SJCRH30 (cell line): ENCODE measurements around the gene TTLL10. TPM values are rescaled to one million over a fixed set of nuclear protein-coding genes. Genes with fewer than 3 reads are reported as not detected.

Source experiments
- DNase-seq, 2 experiments: peaks; one replicate each; pipeline ENCODE4 v3.0.0-alpha.2; 2015 to 2020
- H3K27ac ChIP-seq: fragments of 250-450 bp; sonication (Bioruptor Pico); 2 replicates; pipeline ENCODE4 v1.5.1; 2020; ENCODE audit warnings: mild to moderate bottlenecking, moderate library complexity
- H3K27me3 ChIP-seq: fragments of 250-450 bp; sonication (Bioruptor Pico); 2 replicates; pipeline ENCODE4 v1.5.1; 2020; ENCODE audit warnings: mild to moderate bottlenecking, moderate library complexity
- H3K36me3 ChIP-seq: fragments of 250-450 bp; sonication (Bioruptor Pico); 2 replicates; pipeline ENCODE4 v1.5.1; 2020; ENCODE audit warnings: mild to moderate bottlenecking, moderate library complexity
- H3K4me1 ChIP-seq: fragments of 250-450 bp; sonication (Bioruptor Pico); 2 replicates; pipeline ENCODE4 v1.5.1; 2020; ENCODE audit warnings: mild to moderate bottlenecking, moderate library complexity
- H3K4me3 ChIP-seq: fragments of 250-450 bp; sonication (Bioruptor Pico); 2 replicates; pipeline ENCODE4 v1.5.1; 2020; ENCODE audit warnings: mild to moderate bottlenecking, moderate library complexity
- H3K9me3 ChIP-seq: fragments of 250-450 bp; sonication (Bioruptor Pico); replicated peaks from 2 replicates; pipeline ENCODE4 v1.5.1; 2020; ENCODE audit warnings: mild to moderate bottlenecking, moderate library complexity
- total RNA-seq: library from RNA; depleted of rRNA; stranded (reverse); fragments of >200 nt; shearing (Covaris generic); gene quantifications from 2 replicates; pipeline ENCODE4 v1.2.3, GENCODE V29; 2014

The TTLL10 gene
- total RNA-seq, 1 experiment from 2014 or later: 0.42 TPM

DNA sequence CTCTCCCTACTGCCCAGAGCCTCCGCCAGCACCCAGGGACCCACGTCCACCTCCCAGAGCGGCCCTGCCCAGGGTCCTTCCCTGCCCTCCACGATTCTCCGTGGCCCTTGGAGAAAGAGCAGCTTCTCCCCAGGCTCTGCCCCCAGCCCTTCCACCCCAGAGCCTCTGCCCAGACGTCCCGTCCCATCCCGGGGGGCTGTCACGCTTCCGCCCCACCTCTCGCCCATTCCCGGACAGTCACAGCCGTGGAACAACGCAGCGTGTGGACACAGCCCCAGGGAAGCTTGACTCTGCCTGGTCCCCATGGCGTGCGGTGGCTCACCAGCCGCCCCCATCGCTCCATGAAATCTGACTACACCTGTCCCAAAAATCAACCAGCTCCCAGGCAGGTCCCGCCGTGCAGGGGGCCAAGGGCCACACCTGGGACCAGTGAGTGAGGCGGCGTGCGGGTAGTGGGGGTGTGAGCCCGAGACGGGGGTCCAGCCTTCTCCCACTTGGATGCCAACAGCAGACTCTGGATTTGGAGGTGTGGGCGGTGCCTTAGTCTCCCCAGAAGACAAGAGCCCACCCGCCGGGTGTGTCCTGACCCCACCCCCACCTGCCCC, 12.5 kb upstream of the TTLL10 start:
- Histone ChIP-seq H3K4me3 (no peak overlapping the region), H3K36me3 (no peaks in the 10 kb centered on the region), H3K27me3 (peaks cover 31% of the 10 kb centered on the region), H3K27ac (no peak overlapping the region), H3K4me1 (peaks cover 33% of the 10 kb centered on the region), H3K9me3 (no peaks in the 10 kb centered on the region)
- DNase-seq: no peak

DNA sequence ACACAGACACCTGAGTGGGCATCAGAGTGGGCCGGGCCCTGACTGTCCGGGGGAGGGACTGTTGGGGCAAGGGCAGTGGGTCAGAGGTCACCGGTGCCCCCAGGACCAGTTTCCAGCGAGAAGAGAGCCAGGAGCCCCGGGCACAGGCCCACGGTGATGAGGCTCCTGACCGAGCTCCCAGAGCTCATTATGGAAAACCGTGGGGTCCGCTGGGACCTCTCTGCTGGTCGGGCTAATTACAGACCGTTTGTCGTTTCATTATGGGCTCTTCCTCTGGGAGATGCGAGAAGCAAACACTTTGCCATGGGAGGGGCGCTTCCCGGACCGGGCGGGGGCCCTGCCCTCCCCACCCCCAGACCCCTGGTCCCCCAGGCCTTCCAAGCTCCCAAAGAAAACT, 12.0 kb upstream of the TTLL10 start:
- no peak overlapping the region for H3K4me3 ChIP-seq
- no peaks in the 10 kb centered on the region for H3K36me3 ChIP-seq
- H3K9me3 ChIP-seq: no peaks in the 10 kb centered on the region
- peaks cover 33% of the 10 kb centered on the region for H3K4me1 ChIP-seq
- H3K27ac ChIP-seq: no peak overlapping the region
- H3K27me3 ChIP-seq: peaks cover 33% of the 10 kb centered on the region
- no peak for DNase-seq

DNA sequence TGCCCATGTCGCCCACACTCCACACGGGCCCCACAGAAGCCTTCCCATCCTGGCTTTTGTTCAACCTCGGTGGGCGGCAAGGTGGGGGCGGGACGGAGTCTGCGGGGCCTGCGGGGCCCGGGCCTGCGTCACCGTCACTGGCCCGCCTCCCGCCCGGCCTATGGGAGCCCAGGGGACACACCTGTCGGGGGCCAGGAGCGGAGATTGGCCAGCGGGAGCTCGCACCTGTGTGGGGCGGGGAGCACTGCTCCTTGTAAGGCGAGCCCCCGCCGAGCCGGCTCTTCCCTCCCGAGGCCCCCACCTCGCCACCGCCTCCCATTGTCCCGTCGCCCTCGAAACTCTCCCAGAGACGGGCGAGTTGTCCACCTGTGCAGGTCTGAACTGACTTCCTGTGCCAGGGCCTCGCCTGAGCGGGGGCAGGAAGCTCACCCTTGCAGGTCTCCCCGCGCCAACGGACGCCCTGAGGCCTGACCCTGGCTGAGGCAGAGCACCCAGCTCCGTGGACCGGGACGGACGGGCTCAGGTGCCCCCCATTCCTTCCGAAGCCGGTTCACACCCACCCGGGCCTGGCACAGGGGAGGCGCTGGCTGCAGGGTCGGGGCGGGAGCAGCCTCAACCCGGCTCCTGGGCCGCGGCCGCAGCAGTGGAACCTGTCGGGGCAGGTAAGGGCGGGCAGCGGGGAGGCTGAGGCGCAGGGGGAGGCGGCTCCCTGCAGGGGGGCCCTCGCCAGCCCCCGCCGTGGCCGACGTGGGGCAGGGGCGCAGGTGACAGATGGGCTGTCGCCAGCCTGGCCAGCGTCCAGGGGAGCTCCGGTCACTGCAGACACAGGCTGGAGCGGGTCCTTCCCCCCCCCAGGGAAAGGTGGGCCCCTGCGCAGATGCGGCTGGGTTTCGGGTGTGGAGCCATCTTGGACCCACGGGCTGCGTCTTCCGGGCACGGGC, 10.8 kb upstream of the TTLL10 start:
- Histone ChIP-seq H3K27ac (no peak overlapping the region), H3K9me3 (no peaks in the 10 kb centered on the region), H3K4me1 (peaks cover 33% of the 10 kb centered on the region), H3K36me3 (no peaks in the 10 kb centered on the region), H3K27me3 (peaks cover 44% of the 10 kb centered on the region), H3K4me3 (no peak overlapping the region)
- DNase-seq: no peak

DNA sequence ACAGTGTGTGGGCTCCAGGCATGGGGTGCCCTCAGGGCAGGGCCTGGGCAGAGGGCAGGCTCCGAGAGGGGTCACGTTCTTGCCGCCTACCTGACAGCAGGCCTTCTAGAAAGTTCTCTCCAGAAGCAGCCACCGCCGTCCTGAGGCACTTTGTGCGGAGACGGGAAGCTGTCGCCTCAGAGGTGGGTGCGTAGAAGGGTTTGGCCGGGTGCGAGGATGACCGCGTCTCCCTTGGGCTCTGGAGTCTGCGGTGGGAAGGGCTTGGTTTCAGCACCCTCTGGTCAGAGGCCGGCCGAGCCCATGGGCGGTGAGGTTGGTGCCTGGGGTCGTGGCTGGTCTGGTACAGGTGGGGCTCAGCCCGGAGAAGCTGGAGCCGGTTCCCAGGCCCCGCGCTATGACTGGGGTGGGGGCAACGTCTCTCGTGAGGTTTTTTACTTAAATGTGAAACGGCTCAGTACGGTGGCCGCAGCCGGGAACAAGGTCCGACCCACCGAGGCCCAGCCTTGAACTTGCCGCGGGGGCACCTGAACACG, 10.1 kb upstream of the TTLL10 start:
- Histone ChIP-seq H3K27ac (no peak overlapping the region), H3K4me3 (no peak overlapping the region), H3K4me1 (peaks cover 30% of the 10 kb centered on the region), H3K36me3 (no peaks in the 10 kb centered on the region), H3K27me3 (peaks cover 51% of the 10 kb centered on the region), H3K9me3 (no peaks in the 10 kb centered on the region)
- DNase-seq: no peak

DNA sequence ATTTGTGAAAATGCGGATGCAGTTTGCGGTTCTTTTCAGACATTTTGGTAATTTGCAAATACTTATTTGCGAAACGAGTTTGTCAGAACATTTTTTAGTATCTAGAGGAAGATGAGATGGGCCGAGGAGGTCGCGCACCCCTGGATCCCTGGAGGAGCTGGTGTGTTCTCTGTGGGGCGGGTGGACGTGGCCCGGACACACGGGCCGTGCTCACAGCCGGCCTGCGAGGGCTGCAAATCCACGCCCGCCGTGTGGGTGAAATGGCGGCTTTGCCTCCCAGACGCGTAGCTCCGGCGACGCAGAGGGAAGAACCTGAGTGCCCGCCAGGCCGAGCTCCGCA, 9.3 kb upstream of the TTLL10 start:
- Histone ChIP-seq H3K27me3 (peaks cover 58% of the 10 kb centered on the region), H3K9me3 (no peaks in the 10 kb centered on the region), H3K4me1 (peaks cover 22% of the 10 kb centered on the region), H3K27ac (no peak overlapping the region), H3K4me3 (no peak overlapping the region), H3K36me3 (no peaks in the 10 kb centered on the region)
- no peak for DNase-seq

DNA sequence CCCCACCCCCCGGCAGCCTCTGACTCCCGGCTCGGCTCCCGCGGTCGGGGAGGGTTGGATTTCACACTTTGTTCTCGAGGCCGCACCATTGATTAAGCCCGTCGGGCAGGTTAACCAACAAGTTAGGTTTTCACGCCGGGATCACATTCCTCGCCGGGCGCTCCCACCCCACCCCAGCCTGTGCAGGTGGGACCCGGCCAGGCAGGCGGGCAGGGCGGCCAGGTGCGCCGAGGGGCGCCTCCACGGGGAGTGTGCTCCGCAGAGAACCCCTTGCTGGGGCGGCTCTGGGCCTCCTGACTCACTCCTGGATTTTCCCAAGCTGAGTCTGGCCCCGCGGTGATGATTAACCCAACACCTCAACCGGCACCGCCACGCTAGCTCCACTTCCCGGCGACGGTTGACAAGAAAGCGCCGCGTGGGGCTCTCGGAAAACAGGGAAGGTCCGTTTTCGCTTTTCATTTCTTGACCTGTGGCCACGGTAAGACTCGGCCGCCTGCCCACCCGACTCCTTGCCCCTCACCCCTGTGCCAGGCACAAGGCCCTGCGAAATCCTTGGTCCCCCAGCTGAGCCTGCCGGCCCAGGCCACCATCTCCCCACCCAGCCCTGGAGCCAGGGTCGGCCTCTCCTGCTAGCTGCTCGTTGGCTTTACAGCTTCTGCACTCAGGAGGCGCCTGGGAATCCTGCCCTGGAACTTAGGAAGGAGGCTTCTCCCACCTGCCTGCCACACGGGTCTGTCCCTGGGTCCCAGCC, 8.8 kb upstream of the TTLL10 start:
- Histone ChIP-seq H3K36me3 (no peaks in the 10 kb centered on the region), H3K27me3 (peaks cover 63% of the 10 kb centered on the region), H3K9me3 (no peaks in the 10 kb centered on the region), H3K4me3 (no peak overlapping the region), H3K27ac (no peak overlapping the region), H3K4me1 (peaks cover 17% of the 10 kb centered on the region)
- DNase-seq: no peak

DNA sequence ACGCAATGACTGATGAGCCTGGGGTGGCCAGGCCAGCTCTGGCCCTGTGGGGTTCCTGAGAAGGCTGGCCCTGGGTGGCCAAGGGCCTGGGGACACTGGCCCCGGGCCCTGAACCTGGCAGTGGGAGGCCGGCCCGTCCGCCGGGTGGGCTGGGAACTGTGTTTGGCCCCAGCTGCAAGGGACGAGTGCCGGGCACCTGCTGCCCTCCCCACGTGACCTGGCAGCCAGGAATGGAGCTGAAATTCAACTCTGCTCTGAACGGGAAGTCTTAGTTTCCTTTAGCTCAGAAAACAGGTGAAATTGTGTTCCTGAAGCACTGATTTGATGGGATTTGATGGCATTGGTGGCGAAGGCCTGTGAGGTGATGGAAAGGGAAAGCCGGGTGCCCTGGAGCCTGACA, 8.2 kb upstream of the TTLL10 start:
- DNase-seq: no peak
- Histone ChIP-seq H3K27ac (no peak overlapping the region), H3K9me3 (no peaks in the 10 kb centered on the region), H3K4me1 (peaks cover 13% of the 10 kb centered on the region), H3K27me3 (peaks cover 70% of the 10 kb centered on the region), H3K4me3 (no peak overlapping the region), H3K36me3 (no peaks in the 10 kb centered on the region)

DNA sequence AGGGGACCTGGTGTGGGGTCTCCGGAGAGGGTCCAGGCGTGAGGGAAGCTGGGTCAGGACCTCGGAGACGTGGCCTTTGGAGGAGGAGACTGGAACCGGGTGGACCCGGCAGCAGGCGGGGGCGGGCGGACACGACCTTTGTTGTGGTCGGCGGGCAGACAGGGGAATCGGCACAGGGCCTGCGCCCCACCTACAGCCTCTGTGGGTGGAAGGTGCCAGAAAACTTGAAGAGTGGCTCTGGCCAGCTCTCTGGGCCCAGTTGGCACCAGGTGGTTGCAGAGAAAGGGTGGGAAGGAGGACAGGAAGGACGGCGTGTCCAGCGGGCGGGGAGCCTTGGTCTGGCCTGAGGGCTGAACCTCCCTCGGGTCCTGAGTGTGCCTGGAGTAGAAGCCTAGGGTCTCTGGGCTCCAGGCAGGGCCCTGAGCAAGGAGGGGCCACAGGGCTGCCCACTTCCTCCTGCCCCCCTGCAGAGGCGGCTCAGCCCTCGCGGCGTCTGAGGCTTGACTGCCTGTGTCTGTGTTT, 7.7 kb upstream of the TTLL10 start:
- no peaks in the 10 kb centered on the region for H3K36me3 ChIP-seq
- no peaks in the 10 kb centered on the region for H3K9me3 ChIP-seq
- H3K27ac ChIP-seq: no peak overlapping the region
- no peak for DNase-seq
- peaks cover 13% of the 10 kb centered on the region for H3K4me1 ChIP-seq
- no peak overlapping the region for H3K4me3 ChIP-seq
- peaks cover 74% of the 10 kb centered on the region for H3K27me3 ChIP-seq

DNA sequence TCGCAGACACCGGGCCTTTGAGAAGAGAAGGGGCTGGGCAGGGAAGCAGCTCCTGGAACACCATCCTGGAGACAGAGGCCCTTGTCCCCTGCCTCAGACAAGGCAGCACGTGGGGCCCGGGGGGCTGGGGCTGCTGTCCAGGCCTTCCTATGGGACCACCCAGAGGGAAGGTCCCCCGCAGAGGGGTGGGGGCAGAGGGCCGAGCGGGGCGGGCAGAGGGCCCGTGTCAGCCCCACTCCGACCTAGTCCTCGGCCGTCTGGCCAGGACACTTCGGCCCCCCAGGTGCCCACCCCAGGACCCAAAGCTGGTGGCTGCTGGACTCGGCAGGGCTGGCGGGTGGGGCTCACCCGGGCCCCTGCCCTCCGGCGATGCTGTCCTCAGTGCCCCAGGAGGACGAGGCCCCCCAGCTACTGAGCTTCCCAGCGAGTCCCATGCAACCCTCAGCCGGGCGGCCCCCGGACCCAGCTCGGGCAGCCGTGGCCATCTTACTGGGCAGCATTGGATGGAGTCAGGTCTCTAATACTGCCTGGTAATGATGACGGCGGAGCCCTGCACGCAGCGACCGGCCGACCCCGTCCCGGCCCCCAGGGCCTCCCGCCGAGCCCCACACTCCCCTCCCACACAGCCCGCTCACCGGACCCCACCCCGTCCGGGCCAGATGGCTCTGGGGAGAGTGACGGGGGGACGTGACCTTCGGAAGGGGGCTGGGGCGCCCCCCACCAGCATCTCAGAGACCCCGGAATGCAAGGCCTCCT, 6.9 kb upstream of the TTLL10 start:
- Histone ChIP-seq H3K4me1 (peaks cover 11% of the 10 kb centered on the region), H3K36me3 (no peaks in the 10 kb centered on the region), H3K4me3 (no peak overlapping the region), H3K27me3 (peaks cover 78% of the 10 kb centered on the region), H3K9me3 (no peaks in the 10 kb centered on the region), H3K27ac (no peak overlapping the region)
- no peak for DNase-seq

DNA sequence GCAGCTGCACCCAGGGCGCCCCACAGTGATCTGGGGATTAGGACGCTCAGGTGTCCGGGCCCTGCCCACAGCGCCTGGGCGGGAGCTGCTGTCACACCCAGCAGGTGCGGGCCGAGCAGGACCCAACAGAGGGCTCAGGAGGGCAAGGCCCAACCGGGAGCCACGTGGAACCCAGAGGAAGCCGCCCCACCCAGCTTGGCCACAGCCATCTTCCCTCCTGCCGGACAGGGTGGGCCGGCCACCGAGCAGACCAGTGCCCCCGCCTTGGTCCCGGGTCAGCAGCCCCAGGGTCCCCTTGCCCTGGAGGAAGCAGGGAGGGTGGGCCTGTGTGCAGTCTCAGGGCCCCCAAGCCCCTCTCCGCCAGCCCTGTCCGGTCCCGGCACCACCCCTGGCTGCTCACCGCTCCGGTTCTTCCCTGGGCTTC, 6.3 kb upstream of the TTLL10 start:
- H3K4me1 ChIP-seq: peaks cover 11% of the 10 kb centered on the region
- DNase-seq: no peak

DNA sequence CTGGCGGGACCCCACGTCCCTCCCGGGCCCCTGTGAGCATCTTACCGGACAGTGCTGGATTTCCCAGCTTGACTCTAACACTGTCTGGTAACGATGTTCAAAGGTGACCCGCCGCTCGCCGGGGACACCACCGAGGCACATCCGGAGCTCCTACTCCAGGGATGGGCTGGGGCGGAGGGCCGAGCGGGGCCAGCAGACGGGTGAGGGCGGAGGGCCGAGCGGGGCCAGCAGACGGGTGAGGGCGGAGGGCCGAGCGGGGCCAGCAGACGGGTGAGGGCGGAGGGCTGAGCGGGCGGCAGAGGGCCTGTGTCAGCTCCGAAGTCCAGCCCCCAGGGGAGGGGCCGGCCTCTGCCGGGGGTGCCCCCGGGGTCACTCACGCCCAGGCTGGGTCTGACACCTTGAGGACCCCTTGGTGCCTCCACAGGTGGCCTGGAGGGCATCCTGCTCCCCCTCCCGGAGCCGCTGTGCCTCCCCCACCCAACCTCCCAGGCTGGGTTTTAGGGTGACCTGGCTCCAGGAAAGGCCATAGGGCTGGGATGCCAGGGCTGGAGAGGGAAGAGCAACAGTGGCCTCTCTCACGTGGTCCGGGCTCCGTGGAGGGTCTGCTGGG, 5.7 kb upstream of the TTLL10 start:
- H3K4me1 ChIP-seq: peaks cover 11% of the 10 kb centered on the region
- H3K4me3 ChIP-seq: no peak overlapping the region
- H3K36me3 ChIP-seq: no peaks in the 10 kb centered on the region
- peaks cover 82% of the 10 kb centered on the region for H3K27me3 ChIP-seq
- H3K9me3 ChIP-seq: no peaks in the 10 kb centered on the region
- no peak overlapping the region for H3K27ac ChIP-seq
- DNase-seq: no peak

More for the DNA sequence above, 6.3 kb upstream of the TTLL10 start:
- peaks cover 79% of the 10 kb centered on the region for H3K27me3 ChIP-seq
- H3K9me3 ChIP-seq: no peaks in the 10 kb centered on the region
- H3K27ac ChIP-seq: no peak overlapping the region
- H3K36me3 ChIP-seq: no peaks in the 10 kb centered on the region
- H3K4me3 ChIP-seq: no peak overlapping the region

DNA sequence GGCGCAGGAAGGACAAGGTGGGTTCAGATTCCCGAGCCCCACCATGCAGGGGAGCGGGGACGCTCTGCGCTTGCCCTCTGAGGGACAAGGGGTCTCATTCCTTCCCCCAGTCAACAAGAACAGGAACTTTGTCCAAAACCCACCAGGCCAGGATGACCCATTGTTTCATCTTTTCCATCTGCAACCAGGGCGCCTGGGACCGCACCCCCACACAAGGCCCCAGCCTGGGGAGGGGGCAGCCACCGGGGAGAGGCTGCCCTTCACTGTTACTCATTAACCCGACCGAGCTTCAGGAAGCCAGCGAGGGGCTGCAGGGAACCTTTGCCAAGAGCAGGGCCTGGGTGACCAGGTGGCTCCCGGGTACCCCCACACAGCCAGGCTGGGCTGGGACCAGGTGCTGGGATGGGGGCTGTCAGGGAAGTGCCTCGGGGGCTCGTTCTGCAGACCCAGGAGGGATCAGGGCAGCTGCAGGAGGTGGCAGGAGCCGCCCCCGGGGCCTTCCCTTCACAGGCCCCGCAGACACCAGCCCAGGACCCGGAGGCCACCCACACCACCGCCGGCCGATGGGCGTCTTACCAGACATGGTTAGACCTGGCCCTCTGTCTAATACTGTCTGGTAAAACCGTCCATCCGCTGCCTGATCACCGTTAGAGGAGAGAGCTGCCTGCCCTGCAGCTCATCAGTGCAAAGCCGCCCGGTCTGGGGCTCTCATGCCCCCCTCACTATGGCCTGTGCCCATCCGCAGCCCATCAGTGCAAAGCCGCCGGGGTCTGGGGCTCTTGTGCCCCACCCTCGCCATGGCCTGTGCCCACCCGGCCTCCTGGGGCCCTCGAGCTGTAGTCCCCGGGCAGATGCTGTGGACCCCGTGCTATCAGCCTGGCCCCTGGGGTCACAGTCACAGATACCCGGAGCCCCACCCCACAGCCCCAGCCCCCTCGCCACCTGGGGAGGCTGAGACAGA, 4.9 kb upstream of the TTLL10 start:
- DNase-seq: no peak
- no peaks in the 10 kb centered on the region for H3K36me3 ChIP-seq
- H3K27ac ChIP-seq: no peak overlapping the region
- H3K4me1 ChIP-seq: peaks cover 11% of the 10 kb centered on the region
- no peak overlapping the region for H3K4me3 ChIP-seq
- H3K9me3 ChIP-seq: no peaks in the 10 kb centered on the region
- peaks cover 90% of the 10 kb centered on the region for H3K27me3 ChIP-seq
